GM19238 (cell line): ENCODE data around the gene S100B.

Experiments
- DNase-seq: peaks from one replicate; pipeline ENCODE4 v3.0.0; 2011; ENCODE audit warnings: low spot score; ENCODE audit not compliant: insufficient read length

Gene S100B

GRCh38 chr21:46628868-46629267 is 24.0 kb upstream of the S100B start:
- DNase-seq = no peak

GRCh38 chr21:46627726-46628125 is 22.8 kb upstream of the S100B start:
- no peak for DNase-seq

DNA sequence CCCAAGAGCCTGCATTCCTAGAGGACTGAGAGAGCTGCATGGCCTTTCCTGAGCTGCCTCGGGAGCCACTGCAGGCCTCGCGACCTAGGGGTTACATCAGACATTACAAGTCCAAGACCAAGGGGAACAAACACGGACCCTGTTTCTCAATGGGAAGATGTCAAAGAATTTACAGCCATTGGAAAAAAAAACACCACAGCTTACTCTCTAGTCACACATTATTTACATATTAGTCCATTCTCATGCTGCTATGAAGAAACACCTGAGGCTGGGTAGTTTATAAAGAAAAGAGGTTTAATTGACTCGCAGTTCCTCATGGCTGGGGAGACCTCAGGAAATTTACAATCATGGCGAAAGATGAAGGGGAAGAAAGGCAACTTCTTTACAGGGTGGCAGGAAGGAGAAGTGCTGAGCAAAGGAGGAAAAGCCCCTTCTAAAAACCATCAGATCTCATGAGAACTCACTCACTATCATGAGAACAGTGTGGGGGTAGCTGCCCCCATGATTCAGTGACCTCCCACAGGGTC is 22.2 kb upstream of the S100B start:
- no peak for DNase-seq

- no peak for DNase-seq
Observed at GRCh38 chr21:46626536-46626935, 21.7 kb upstream of the S100B start.

DNA sequence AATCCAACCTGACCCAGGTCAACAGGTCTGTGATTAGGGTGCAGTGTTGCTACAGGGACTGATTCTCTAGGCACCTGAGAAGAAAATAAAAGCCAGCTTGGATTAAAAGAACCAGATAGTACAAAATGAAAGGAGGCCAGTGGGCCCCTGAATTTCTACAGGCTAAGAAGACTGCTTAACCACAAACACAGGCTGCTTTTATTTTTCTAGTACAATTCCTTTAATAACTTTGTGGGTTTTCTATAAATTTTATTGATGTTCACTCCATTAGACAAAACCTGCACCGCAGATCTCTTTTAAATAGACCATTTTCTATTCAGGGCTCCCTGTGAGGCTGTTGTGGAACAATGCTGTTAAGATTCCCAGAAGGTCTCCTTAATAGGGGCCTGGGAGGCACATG is 20.9 kb upstream of the S100B start:
- DNase-seq = no peak

GRCh38 chr21:46624050-46624449 is 19.2 kb upstream of the S100B start:
- DNase-seq = no peak

DNA sequence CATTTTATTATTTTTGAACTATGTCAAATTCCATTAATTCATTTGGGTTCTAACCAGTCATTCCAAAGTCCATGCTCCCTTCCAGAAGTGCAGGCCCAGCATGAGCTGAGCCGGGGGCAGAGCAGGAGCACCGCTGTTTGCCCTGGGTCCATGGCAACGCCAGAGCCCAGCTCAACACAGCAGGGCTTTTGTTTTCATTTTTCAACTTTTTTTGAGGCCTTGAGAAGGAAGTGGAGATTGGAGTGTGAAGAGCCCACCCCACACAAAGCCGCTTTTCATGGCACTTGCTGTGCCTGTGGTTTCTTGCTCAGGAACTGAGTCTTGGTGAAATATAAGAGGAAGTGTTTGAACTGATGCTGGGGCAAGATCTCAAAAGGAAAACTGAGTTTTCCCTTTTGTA is 17.3 kb upstream of the S100B start:
- no peak for DNase-seq

- DNase-seq = no peak
Observed at GRCh38 chr21:46621457-46622182, 16.7 kb upstream of the S100B start.

GRCh38 chr21:46620846-46621245 is 16.0 kb upstream of the S100B start:
- DNase-seq = no peak

DNA sequence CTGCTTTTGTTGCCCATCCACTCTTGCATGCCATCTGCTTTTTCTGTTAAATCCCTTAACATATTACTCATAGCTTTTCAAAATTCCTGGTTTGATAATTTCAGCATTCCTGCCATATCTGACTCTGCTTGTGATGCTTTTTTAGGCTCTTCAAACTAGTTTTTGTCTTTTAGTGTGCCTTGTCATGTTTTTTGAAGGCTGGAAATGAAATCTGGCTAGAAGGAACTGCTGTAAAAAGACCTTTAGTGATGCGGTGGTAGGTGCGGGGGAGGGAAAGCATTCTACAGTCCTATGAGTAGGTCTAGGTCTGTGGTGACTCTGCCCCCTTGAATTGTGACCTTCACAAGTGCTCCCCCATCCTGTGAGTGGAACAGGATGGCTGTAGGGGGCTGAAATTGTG is 15.0 kb upstream of the S100B start:
- DNase-seq = no peak

DNA sequence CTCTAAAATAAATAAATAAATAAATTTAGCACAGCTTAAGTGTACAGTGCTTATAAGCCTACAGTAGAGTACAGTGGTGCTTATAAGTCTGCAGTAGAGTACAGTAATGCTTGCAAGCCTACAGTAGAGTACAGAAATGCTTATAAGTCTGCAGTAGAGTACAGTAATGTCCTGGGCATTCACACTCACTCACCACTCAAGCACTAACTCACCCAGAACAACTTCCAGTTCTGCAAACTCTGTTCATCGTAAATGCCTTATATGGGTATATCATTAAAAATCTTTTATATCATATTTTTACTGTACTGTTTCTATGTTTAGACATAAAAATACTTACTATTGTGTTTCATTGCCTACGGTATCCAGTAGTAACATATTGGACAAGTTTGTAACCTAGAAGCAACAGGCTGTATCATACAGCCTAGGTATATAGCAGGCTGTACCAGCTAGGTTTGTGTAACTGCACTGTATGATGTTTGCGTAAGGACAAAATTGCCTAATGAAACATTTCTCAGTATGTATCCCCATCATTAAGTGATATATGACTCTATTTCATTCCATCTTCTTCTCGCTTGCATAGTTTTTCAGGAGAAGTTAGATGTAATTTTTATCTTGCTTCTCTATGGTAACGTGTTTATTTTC is 14.0 kb upstream of the S100B start:
- DNase-seq = no peak

DNA sequence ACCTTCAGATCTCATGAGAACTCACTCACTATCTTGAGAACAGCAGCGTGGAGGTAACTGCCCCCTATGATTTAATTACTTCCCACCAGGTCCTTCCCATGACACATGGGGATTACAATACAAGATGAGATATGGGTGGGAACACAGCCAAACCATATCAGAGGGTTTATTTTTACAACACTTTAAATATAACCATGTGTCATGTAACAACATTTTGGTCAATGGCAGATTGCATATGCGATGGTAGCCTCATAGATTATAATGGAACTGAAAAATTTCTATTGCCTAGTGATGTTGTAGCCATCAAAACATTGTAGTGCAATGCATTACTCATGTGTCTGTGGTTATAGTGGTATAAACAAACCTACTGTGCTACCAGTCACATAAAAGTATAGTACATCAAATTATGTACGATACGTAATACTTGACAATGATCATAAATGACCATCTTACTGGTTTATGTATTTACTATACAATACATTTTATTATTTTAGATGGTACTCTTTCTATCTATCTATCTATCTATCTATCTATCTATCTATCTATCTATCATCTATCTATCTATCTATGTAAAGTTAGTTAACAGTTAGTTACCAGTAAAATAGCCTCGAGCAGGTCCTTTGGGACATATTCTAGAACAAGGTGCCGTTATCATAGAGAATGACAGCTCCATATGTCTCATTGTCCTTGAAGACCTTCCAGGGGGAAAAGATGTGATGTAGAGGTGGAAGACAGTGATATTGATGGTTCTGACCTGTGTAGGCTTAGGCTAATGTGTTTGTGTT is 12.6 kb upstream of the S100B start:
- DNase-seq = no peak

GRCh38 chr21:46616656-46617055 is 11.8 kb upstream of the S100B start:
- DNase-seq = no peak

- no peak for DNase-seq
Observed at GRCh38 chr21:46616050-46616449, 11.2 kb upstream of the S100B start.

DNA sequence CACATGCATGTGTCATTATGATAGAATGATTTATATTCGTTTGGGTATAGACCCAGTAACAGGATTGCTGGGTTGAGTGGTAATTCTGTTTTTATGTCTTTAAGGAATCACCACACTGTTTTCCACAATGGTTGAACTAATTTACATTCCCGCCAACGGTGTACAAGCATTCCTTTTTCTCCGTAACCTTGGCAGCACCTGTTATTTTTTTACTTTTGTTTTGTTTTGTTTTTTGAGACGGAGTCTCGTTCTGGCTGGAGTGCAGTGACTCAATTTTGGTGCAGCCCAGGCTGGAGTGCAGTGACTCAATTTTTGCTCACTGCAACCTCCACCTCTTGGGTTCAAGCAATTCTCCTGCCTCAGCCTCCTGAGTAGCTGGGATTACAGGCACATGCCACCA is 8.5 kb upstream of the S100B start:
- DNase-seq = no peak

- no peak for DNase-seq
Observed at GRCh38 chr21:46610018-46610701, 5.3 kb upstream of the S100B start.

GRCh38 chr21:46608672-46609111 is 3.8 kb upstream of the S100B start:
- DNase-seq = no peak

- DNase-seq = no peak
Observed at GRCh38 chr21:46607636-46608035, 2.8 kb upstream of the S100B start.

DNA sequence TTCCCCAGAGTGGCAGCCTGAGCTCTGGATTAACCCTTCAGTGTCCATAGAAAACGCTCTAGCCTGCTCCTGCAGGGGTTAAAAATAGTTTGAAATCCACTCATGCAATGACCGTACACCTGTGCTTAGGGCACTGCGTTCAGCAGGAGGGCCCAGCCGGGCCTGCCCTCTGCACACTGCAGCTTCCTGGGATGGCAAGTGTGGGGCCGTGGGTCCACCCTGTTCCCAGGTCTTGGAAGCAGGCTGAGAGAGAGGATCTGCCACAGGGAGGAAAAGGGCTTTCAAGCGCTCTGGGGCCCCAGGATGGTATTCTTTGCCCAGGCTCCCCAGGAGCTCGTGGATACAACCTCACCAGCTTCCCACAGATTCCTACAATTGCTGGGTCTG is 1.5 kb upstream of the S100B start:
- DNase-seq = no peak

GRCh38 chr21:46605767-46606426 is 1.0 kb upstream of the S100B start:
- peak; percentile 66 for DNase-seq

GRCh38 chr21:46604329-46604974 is 430 bp downstream of the S100B start:
- DNase-seq = no peak
